Astrocyte of the spinal cord (primary cell): ENCODE results near the gene NOD1.

Experiments used
- DNase-seq: peaks from one replicate; pipeline ENCODE4 v3.0.0; 2011; ENCODE audit warnings: low read depth, low spot score
- H3K4me3 ChIP-seq: 2 replicates; pipeline ENCODE4 v1.5.1; 2011; ENCODE audit warnings: low read depth, mild to moderate bottlenecking, low read length, moderate library complexity
- CTCF ChIP-seq: IDR thresholded peaks from 2 replicates; pipeline ENCODE4 v1.5.1; 2012; ENCODE audit warnings: low read depth, mild to moderate bottlenecking, low read length, inconsistent platforms
- in situ Hi-C: cut with HindIII; loops from 2 replicates; pipeline ENCODE4 v1.10.0; 2017; ENCODE audit warnings: low sequenced_read_pairs

The NOD1 gene

DNA sequence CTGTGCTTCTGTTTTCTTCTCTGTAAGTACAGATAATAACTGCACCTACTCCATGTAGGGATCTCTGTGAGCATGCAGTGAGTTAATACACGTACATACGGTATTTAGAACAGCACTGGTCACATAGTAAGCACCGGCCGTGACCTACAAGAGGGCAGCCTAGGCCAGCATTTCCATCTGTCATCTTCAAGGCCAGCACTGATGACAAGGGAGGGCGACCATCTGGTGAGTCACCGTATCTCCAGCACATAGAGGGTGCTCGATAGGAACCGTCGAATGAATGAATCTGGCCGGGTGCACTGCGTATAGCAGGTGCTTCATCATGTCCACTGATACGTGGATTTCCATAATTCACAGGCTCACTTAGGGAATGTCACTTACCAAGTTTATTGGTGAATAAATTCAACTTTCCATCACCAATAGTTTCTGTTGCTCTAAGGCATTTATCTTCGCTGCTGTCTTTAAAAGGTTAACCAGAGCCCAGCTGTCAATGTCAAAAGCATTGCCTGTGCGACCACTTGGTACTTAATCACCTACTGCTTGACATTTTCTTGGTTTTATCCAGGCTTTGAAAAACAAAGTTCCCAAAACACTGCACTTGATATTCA is 8.3 kb downstream of the NOD1 start:
- no peak overlapping the region for H3K4me3 ChIP-seq
- in situ Hi-C loops = no loop called here
- DNase-seq = peak; percentile 29
- no peak for TF ChIP-seq CTCF

GRCh38 chr7:30469303-30469702 is 9.3 kb downstream of the NOD1 start:
- TF ChIP-seq CTCF = peak; percentile 64
- no peak overlapping the region for H3K4me3 ChIP-seq
- in situ Hi-C loops = no loop called here
- DNase-seq = peak; percentile 99

DNA sequence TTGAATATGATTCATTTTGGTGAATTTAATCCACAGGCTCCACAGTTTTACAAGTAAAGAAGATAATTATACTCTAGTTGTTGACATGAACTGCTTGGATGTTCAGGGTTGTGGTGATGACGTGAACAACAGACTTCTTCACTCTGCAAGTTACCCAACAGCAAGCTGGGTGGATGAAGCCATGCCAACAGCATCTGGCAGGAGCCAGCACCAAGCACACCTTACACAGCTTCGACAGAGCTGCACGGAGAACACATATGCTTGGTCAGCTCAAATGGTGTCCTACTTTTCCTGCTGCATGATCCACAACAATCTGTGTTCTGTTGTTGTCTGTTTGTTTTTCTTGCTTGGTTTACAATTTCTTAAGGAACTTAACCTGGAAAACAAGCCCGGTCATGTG is 9.8 kb downstream of the NOD1 start:
- in situ Hi-C loops = no loop called here
- H3K4me3 ChIP-seq = no peak overlapping the region
- no peak for DNase-seq
- no peak for TF ChIP-seq CTCF

DNA sequence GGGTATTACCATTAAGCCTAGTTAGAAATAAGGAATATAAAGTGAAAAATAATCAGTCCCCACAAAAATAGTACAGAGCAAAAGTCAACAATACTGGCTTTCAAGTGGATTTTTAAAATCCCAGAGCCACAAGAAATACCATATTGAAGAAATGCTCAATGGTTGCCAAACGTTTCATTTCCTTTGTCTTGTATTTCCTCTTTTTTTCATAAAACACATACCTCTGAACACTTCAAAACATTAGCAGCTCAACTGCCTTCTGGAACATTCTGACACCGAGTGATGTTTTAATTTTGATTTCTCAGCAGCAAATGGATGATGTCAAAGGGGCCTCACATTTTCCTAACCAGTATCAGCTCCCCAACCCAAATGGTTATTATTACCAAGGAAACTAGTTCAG is 10.5 kb downstream of the NOD1 start:
- no peak overlapping the region for H3K4me3 ChIP-seq
- in situ Hi-C loops = no loop called here
- TF ChIP-seq CTCF = no peak
- DNase-seq = no peak

DNA sequence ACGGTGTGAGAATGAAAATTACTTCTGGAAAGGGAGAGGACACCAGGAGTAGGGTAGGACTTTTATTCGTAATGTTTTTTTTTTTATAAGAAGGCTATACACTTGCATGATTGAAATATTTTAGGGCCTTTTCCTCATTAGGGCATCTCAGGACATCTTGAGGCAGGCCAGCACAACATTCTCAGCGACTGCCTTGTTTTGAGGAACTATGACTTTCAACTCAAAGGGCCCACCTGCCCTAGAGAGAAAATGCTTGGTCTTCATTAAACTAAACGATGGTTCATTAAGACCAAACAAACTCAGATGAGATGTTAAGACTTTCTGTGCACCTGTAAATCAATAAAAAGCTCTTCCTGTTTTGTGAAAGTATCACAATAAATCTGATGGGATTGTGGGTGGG is 11.3 kb downstream of the NOD1 start:
- no peak overlapping the region for H3K4me3 ChIP-seq
- in situ Hi-C loops = no loop called here
- no peak for DNase-seq
- TF ChIP-seq CTCF = no peak

DNA sequence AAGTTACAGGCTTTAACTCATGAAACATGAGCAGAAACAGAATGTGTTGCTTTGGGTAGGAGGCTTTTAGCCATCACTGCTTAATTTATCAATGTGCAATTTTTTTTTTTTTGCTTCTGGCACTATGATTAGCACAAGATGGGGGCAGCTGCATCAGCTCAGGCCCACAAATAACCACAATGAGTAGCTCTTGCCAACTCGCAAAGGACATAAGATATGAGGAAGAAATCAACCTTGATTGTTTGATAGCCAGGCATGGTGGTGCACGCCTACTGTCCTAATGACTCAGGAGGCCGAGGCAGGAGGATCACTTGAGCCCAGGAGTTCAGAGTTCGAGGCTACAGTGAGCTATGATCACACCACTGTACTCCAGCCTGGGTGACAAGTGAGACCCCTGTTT is 12.3 kb downstream of the NOD1 start:
- in situ Hi-C loops = no loop called here
- DNase-seq = no peak
- TF ChIP-seq CTCF = no peak
- H3K4me3 ChIP-seq = no peak overlapping the region

DNA sequence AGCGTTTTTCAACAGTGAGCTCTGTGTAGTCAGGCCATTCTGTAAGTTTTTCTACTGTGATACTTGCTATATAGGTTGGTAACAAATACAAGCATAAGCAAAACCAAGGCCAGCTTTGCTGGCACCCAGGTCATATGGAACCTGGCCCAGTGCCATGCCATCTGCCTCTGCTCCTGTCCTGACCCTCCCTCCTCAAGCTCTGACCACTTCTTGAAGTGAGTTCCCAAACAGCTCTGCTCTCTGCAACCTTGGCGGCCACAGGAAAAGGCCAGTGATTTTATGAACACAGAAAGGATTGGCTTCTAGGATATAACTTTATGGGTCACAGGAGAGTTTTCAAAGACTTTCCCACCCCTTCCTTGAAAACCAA is 12.8 kb downstream of the NOD1 start:
- in situ Hi-C loops = no loop called here
- TF ChIP-seq CTCF = no peak

More for the DNA sequence above, 12.8 kb downstream of the NOD1 start:
- no peak overlapping the region for H3K4me3 ChIP-seq
- DNase-seq = no peak
